Spinal cord (tissue), 10 donors: ENCODE measurements around the gene ENTR1. TPM values are rescaled to one million over a fixed set of nuclear protein-coding genes. Genes with fewer than 3 reads are reported as not detected.

Experiments used
- DNase-seq, 6 donors: peaks; one replicate each; pipeline versions ENCODE4 v3.0.0 to v3.0.0-alpha.2; 2013 to 2015; ENCODE audit warnings: low spot score in 6 of 6, low read depth in 4 of 6
- H3K27ac ChIP-seq: one replicate; pipeline ENCODE4 v1.5.1; 2013; ENCODE audit warnings: low read depth, low read length, control low read depth
- H3K27me3 ChIP-seq: one replicate; pipeline ENCODE4 v1.6.1; 2013; ENCODE audit warnings: low read length; ENCODE audit not compliant: control insufficient read depth, insufficient read depth
- H3K36me3 ChIP-seq: one replicate; pipeline ENCODE4 v1.6.1; 2013; ENCODE audit warnings: low read length; ENCODE audit not compliant: control insufficient read depth, insufficient read depth
- H3K4me1 ChIP-seq: one replicate; pipeline ENCODE4 v1.6.1; 2013; ENCODE audit warnings: low read length; ENCODE audit not compliant: control insufficient read depth, insufficient read depth
- H3K4me3 ChIP-seq: one replicate; pipeline ENCODE4 v1.5.1; 2013; ENCODE audit warnings: low read depth, low read length, control low read depth
- H3K9me3 ChIP-seq: one replicate; pipeline ENCODE4 v1.6.1; 2013; ENCODE audit warnings: low read length; ENCODE audit not compliant: control insufficient read depth, insufficient read depth
- WGBS: methylation state at CpG from one replicate; pipeline ENCODE4 v1.1.5; 2013; ENCODE audit warnings: missing lambda C conversion rate; ENCODE audit not compliant: insufficient coverage; 5-methylcytosine and 5-hydroxymethylcytosine counted together
- polyA plus RNA-seq, 2 donors: library from polyadenylated mRNA; unstranded; fragments of 120-200 nt; gene quantifications; one replicate each; pipeline ENCODE4 v1.2.1, GENCODE V29; 2013; ENCODE audit not compliant: insufficient read length in 2 of 2
- total RNA-seq, 2 donors: library from RNA; depleted of rRNA in 1 of 2; stranded (reverse); fragments of 120-200 nt in 1 of 2; fragments of >200 nt in 1 of 2; gene quantifications; one replicate each; pipeline versions ENCODE4 v1.2.3 to v1.2.4, GENCODE V29; 2013 to 2014
- donor health status: healthy.

ENTR1 gene
- total and polyA plus RNA-seq, 4 donors: 22.9 to 69.7 (median 42.7) TPM

GRCh38 chr9:136392538-136393449 is 17.6 kb downstream of the ENTR1 start:
- Histone ChIP-seq H3K4me1 (no peaks in the 10 kb centered on the region), H3K4me3 (no peak overlapping the region), H3K36me3 (peaks cover 95% of the 10 kb centered on the region), H3K27me3 (no peaks in the 10 kb centered on the region), H3K9me3 (no peaks in the 10 kb centered on the region), H3K27ac (no peak overlapping the region)
- DNase-seq: no peak
- 94% methylated on average over 21 of the region's 21 CpGs for WGBS

GRCh38 chr9:136391737-136392537 is 18.5 kb downstream of the ENTR1 start:
- Histone ChIP-seq H3K36me3 (peaks cover 96% of the 10 kb centered on the region), H3K27ac (no peak overlapping the region), H3K4me3 (no peak overlapping the region), H3K9me3 (no peaks in the 10 kb centered on the region), H3K4me1 (no peaks in the 10 kb centered on the region), H3K27me3 (no peaks in the 10 kb centered on the region)
- 94% methylated on average over 28 of the region's 28 CpGs for WGBS
- no peak for DNase-seq

GRCh38 chr9:136389396-136389795 is 21.0 kb downstream of the ENTR1 start:
- Histone ChIP-seq H3K27me3 (no peaks in the 10 kb centered on the region), H3K4me3 (no peak overlapping the region), H3K27ac (no peak overlapping the region), H3K9me3 (no peaks in the 10 kb centered on the region), H3K36me3 (peaks cover 92% of the 10 kb centered on the region), H3K4me1 (no peaks in the 10 kb centered on the region)
- WGBS: 89% methylated on average over 11 of the region's 14 CpGs
- DNase-seq: no peak

GRCh38 chr9:136387217-136387616 is 23.2 kb downstream of the ENTR1 start:
- 96% methylated on average over 19 of the region's 19 CpGs for WGBS
- H3K36me3 ChIP-seq: peaks cover 92% of the 10 kb centered on the region
- no peaks in the 10 kb centered on the region for H3K9me3 ChIP-seq
- no peak overlapping the region for H3K27ac ChIP-seq
- no peaks in the 10 kb centered on the region for H3K4me1 ChIP-seq
- DNase-seq: no peak
- no peak overlapping the region for H3K4me3 ChIP-seq
- no peaks in the 10 kb centered on the region for H3K27me3 ChIP-seq

GRCh38 chr9:136386018-136386417 is 24.4 kb downstream of the ENTR1 start:
- no peaks in the 10 kb centered on the region for H3K9me3 ChIP-seq
- no peak overlapping the region for H3K27ac ChIP-seq
- no peak overlapping the region for H3K4me3 ChIP-seq
- no peak for DNase-seq
- H3K36me3 ChIP-seq: peaks cover 95% of the 10 kb centered on the region
- no peaks in the 10 kb centered on the region for H3K4me1 ChIP-seq
- no peaks in the 10 kb centered on the region for H3K27me3 ChIP-seq
- 82% methylated on average over 5 of the region's 13 CpGs for WGBS

- DNase-seq: no peak
- Histone ChIP-seq H3K27ac (no peak overlapping the region), H3K36me3 (peaks cover 95% of the 10 kb centered on the region), H3K9me3 (no peaks in the 10 kb centered on the region), H3K4me1 (no peaks in the 10 kb centered on the region), H3K27me3 (no peaks in the 10 kb centered on the region), H3K4me3 (no peak overlapping the region)
- WGBS: 92% methylated on average over 6 of the region's 11 CpGs
Measured at GRCh38 chr9:136385015-136385414, 25.4 kb downstream of the ENTR1 start.

GRCh38 chr9:136383436-136383835 is 27.0 kb downstream of the ENTR1 start:
- Histone ChIP-seq H3K9me3 (no peaks in the 10 kb centered on the region), H3K36me3 (peaks cover 95% of the 10 kb centered on the region), H3K27ac (no peak overlapping the region), H3K4me3 (no peak overlapping the region), H3K27me3 (no peaks in the 10 kb centered on the region), H3K4me1 (no peaks in the 10 kb centered on the region)
- 97% methylated on average over 16 of the region's 20 CpGs for WGBS
- no peak for DNase-seq

- Histone ChIP-seq H3K9me3 (no peaks in the 10 kb centered on the region), H3K4me1 (no peaks in the 10 kb centered on the region), H3K27ac (no peak overlapping the region), H3K36me3 (peaks cover 95% of the 10 kb centered on the region), H3K4me3 (no peak overlapping the region), H3K27me3 (no peaks in the 10 kb centered on the region)
- no peak for DNase-seq
- 92% methylated on average over 25 of the region's 25 CpGs for WGBS
Measured at GRCh38 chr9:136381966-136382513, 28.4 kb downstream of the ENTR1 start.

GRCh38 chr9:136381311-136381710 is 29.1 kb downstream of the ENTR1 start:
- H3K36me3 ChIP-seq: peaks cover 95% of the 10 kb centered on the region
- 88% methylated on average over 6 of the region's 9 CpGs for whole genome bisulfite sequencing

More at GRCh38 chr9:136381311-136381710, 29.1 kb downstream of the ENTR1 start:
- no peaks in the 10 kb centered on the region for H3K27me3 ChIP-seq
- no peak overlapping the region for H3K4me3 ChIP-seq
- no peak overlapping the region for H3K27ac ChIP-seq
- no peaks in the 10 kb centered on the region for H3K9me3 ChIP-seq
- DNase-seq: no peak
- H3K4me1 ChIP-seq: peaks cover 2% of the 10 kb centered on the region
